ENCODE results near the gene FAM131B. TPM values are rescaled to one million over a fixed set of nuclear protein-coding genes. Genes with fewer than 3 reads are reported as not detected.

Gene FAM131B
- total RNA-seq, 1 experiment from 2014 or later: 3.9 TPM

GRCh38 chr7:143382791-143383641 lies 20.5 kb upstream of the FAM131B start:
- DNase-seq (ENCODE audit: low spot score): no peak

- DNase-seq (ENCODE audit: low spot score): no peak
Measured at GRCh38 chr7:143382126-143382790, 19.7 kb upstream of the FAM131B start.

DNA sequence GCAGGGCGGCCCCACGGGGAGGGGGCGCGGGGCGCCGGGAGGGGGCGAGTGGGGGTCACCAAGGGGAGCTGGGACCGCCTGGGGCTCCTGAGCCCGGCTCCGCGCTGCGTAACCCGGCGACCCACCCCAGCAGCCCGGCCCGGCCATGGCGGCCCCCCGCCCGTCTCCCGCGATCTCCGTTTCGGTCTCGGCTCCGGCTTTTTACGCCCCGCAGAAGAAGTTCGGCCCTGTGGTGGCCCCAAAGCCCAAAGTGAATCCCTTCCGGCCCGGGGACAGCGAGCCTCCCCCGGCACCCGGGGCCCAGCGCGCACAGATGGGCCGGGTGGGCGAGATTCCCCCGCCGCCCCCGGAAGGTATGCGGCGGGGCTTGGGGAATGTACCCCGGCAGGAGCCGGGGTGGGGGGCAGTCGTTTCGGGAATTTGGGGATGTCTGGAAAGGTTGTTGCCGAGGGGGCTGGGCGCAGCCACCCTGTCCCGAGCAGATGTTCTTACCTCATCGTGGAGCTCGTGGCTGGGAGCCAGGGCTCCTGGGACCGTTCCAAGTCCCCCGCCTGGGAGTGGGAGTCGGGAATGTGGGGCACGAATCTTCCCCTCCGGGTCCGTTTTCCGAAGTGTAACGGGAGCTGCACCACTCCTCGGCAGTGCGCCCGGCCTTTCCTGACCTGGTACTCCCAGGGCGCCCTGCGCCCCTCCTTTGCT lies 19.1 kb upstream of the FAM131B start:
- peak; percentile 58 for DNase-seq (ENCODE audit: low spot score)

- DNase-seq (ENCODE audit: low spot score): peak; percentile 85
Measured at GRCh38 chr7:143380646-143381426, 18.3 kb upstream of the FAM131B start, which contains the start of gene ZYX. ZYX (plus strand) TSS chr7:143381345; CDS start chr7:143381572, 227 bp downstream.

GRCh38 chr7:143380260-143380645 lies 17.7 kb upstream of the FAM131B start:
- peak; percentile 72 for DNase-seq (ENCODE audit: low spot score)

GRCh38 chr7:143379611-143380259 lies 17.2 kb upstream of the FAM131B start:
- DNase-seq (ENCODE audit: low spot score): no peak

GRCh38 chr7:143376396-143376795 lies 13.9 kb upstream of the FAM131B start:
- DNase-seq (ENCODE audit: low spot score): no peak

- peak; percentile 72 for DNase-seq (ENCODE audit: low spot score)
Measured at GRCh38 chr7:143375298-143376034, 13.0 kb upstream of the FAM131B start.

DNA sequence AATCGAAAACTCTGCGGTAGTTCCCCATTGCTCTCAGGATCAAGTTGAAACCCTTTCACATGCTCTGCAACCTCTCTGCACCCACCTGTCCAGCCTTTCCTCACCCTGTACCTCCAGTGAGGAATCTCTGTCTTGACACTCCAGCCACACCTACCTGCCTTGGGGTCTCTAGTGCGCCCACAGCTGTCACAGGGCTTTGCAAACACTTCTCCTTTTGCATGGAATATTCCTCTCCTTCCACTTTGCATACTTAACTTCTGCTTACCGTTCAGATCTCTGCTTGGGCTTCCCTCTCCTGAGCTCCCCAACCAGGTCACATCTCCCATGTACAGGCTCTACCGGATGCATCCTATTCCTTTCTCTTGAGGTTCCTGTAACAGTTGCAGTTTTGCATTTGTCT lies 12.0 kb upstream of the FAM131B start:
- DNase-seq (ENCODE audit: low spot score): no peak

GRCh38 chr7:143373255-143373794 lies 10.8 kb upstream of the FAM131B start:
- no peak for DNase-seq (ENCODE audit: low spot score)

DNA sequence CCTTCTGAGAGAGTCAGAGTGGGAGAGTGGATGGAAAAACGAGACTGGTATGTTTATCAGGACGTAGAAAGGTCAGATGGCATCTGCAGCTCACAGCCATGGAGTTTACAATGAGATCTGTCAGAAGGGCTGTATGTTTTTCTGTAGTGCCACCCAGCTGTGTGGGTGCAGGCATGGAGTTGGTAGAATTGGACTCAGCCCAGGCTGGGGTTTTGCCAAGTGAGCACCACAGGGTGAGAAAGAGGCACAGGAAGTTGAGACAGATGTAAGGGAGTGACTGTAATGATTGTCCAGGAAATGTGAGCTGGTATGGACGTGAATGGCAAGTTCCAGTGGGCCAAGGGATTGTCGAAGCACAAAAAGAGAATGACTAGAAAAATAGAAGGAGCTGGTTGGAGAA lies 9.6 kb upstream of the FAM131B start:
- peak; percentile 81 for DNase-seq (ENCODE audit: low spot score)

DNA sequence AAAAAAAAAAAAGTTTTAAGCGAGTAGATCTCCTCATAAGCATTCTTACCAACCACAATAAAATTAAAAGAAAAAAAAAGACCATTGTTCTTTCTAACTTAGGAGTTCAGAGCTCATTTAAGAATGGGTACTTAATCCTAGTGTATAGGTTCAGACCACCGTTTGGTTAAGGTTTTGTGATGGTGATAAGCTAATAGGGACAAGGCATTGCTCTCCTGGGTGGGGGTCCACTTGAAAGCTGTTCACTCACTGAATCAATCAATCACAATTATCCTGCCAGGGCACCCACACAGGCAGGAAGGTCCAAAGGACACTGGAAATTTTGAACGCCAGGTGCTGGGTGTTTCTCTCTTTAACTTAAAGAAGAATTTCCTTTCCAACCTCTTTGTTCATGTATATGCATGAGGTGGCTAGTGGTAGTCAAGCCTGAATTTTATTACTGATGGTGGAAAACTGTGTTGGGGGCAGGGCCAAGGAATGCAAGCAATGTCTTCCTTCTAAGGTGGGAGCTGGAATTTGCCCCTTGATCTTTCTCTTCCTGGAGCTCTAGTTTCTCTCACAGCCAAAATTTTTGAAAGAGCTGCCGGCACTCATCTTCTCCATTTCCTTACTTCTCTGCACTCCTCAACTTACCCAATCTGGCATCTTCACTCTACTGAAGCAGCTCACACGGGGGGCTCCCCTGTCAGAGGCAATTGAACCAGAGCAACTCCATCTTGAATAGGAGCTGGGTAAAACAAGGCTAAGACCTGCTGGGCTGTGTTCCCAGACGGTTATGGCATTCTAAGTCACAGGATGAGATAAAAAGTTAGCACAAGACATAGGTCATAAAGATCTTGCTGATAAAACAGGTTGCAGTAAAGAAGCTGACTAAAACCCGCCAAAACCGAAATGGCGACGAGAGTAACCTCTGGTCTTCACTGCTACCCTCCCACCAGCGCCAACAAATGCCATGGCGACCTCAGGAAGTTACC lies 7.5 kb upstream of the FAM131B start:
- DNase-seq (ENCODE audit: low spot score): no peak

DNA sequence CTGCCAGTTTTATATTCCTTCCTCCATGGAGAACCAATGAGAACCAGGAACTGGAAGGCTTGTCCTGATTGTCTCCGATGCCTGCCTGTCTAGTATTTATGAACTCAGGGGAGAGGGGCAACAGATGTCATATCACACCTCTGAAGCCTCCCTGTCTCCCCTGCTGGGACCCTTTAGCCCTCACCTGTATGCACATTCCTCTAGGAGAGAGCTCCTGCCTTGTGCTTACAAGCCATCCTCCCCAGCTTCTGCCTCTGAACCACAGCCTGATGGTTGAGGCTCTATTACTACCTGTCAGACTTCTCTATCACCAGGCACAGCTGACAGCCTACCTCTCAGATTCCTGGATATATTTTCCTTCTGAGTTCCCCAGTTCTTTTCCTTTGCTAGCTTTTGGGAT lies 5.9 kb upstream of the FAM131B start:
- no peak for DNase-seq (ENCODE audit: low spot score)

GRCh38 chr7:143367972-143368371 lies 5.5 kb upstream of the FAM131B start:
- DNase-seq (ENCODE audit: low spot score): peak; percentile 94

- no peak for DNase-seq (ENCODE audit: low spot score)
Measured at GRCh38 chr7:143363016-143363937, 764 bp upstream of the FAM131B start.

DNA sequence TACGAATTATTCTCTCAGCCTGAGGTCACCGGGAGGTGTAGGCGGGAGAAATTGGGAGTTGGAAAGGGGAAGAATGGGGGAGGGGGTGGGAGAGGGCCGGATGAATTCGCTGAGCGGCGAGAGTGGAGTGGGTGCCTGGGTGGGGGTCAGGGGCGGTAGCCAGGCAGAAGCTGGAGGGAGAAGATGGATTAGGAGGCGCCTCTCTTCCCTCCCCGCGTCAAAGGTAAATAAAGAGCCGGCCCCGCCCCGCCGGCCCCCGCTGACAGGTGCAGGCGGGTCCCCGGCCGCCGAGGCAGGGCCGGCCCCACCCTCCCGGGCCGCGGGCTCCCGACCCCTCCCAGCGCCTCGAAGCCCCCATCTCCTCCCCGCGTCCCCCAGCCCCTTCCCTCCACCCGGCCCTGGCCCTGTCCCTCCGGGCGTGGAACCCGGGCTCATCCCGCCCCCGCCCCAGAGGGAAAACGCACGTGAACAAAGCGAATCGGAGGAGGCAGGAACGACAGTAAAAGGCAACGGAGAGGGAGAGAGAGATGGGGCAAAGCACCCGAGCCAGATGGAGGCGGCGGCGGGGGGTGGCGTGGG lies 872 bp downstream of the FAM131B start:
- no peak for DNase-seq (ENCODE audit: low spot score)

- DNase-seq (ENCODE audit: low spot score): no peak
Measured at GRCh38 chr7:143360788-143361551, 1.5 kb downstream of the FAM131B start.
